ENCODE results near the gene ASXL1. TPM values are rescaled to one million over a fixed set of nuclear protein-coding genes. Genes with fewer than 3 reads are reported as not detected.

Gene ASXL1
- polyA plus RNA-seq, 4 donors, result 16.8 to 66.8 (median 20.6) TPM

GRCh38 chr20:32449890-32450401 is 91.8 kb downstream of the ASXL1 start:
- peaks cover 8 to 100% (median 51%) of the 10 kb centered on the region in 3 donors for H3K36me3 ChIP-seq (ENCODE audit: control insufficient read depth in 3 of 3, insufficient read depth in 2 of 3, low read depth in 1 of 3, low read length in 3 of 3)
- no peak for DNase-seq

DNA sequence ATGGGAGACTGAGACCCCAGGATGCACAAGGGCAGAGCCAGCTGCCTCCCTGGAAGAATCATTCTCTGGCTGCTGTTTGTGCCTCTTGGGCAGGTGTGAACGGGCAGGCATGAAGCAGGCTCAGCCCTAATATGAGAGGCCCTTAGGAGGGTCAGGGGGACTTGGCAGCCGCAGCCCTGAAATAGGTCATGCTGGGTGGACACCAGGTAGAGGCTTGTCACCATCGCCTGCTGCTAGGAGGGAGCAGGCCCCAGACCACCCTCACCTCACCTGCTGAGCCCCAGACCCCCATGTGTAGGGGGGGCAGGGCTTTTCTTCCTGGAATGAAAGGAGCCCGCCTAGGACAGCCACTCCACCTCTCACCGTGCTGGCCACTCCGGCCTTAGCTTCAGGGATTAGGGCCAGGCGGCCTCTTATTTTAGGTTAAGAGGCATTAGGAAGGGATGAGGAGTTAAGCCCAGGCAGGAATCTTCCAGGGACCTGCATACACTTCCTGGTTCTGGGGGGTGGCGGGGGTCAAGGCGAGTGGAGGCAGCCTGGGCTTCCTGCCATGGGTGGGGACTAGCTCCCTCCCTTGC is 92.4 kb downstream of the ASXL1 start:
- peaks cover 8 to 100% (median 46%) of the 10 kb centered on the region in 3 donors for H3K36me3 ChIP-seq (ENCODE audit: control insufficient read depth in 3 of 3, insufficient read depth in 2 of 3, low read depth in 1 of 3, low read length in 3 of 3)
- no peak overlapping the region for H3K4me3 ChIP-seq (ENCODE audit: low read depth in 1 of 3, low read length in 3 of 3)
- H3K9me3 ChIP-seq (ENCODE audit: control insufficient read depth in 2 of 2, insufficient read depth in 1 of 2, low read depth in 1 of 2, low read length in 1 of 2), result no peaks in the 10 kb centered on the region
- peak overlapping the region in 1 of 3 donors; percentile 8 for H3K27ac ChIP-seq (ENCODE audit: low read depth in 1 of 3, low read length in 2 of 3)
- 83 to 89% (median 84%) methylated on average over 9 of the region's 9 CpGs for WGBS, 3 donors
- no peaks in the 10 kb centered on the region for H3K27me3 ChIP-seq (ENCODE audit: control insufficient read depth in 3 of 3, insufficient read depth in 3 of 3, low read length in 3 of 3)
- FAIRE-seq (no peak), DNase-seq (no peak)
- peaks cover 0 to 18% (median 0%) of the 10 kb centered on the region in 3 donors for H3K4me1 ChIP-seq (ENCODE audit: control insufficient read depth in 3 of 3, insufficient read depth in 2 of 3, low read depth in 1 of 3, low read length in 2 of 3)

More at GRCh38 chr20:32449890-32450401, 91.8 kb downstream of the ASXL1 start:
- H3K9me3 ChIP-seq (ENCODE audit: control insufficient read depth in 2 of 2, insufficient read depth in 1 of 2, low read depth in 1 of 2, low read length in 1 of 2), result no peaks in the 10 kb centered on the region
- H3K27ac ChIP-seq (ENCODE audit: low read depth in 1 of 3, low read length in 2 of 3), result peak overlapping the region in 1 of 3 donors; percentile 8
- FAIRE-seq, result no peak
- no peaks in the 10 kb centered on the region for H3K27me3 ChIP-seq (ENCODE audit: control insufficient read depth in 3 of 3, insufficient read depth in 3 of 3, low read length in 3 of 3)
- 48 to 58% (median 52%) methylated on average over 8 of the region's 8 CpGs for WGBS, 3 donors
- no peak overlapping the region for H3K4me3 ChIP-seq (ENCODE audit: low read depth in 1 of 3, low read length in 3 of 3)
- peaks cover 0 to 18% (median 0%) of the 10 kb centered on the region in 3 donors for H3K4me1 ChIP-seq (ENCODE audit: control insufficient read depth in 3 of 3, insufficient read depth in 2 of 3, low read depth in 1 of 3, low read length in 2 of 3)

GRCh38 chr20:32451340-32451681 is 93.2 kb downstream of the ASXL1 start:
- peaks cover 8 to 100% (median 42%) of the 10 kb centered on the region in 3 donors for H3K36me3 ChIP-seq (ENCODE audit: control insufficient read depth in 3 of 3, insufficient read depth in 2 of 3, low read depth in 1 of 3, low read length in 3 of 3)
- peaks cover 0 to 16% (median 0%) of the 10 kb centered on the region in 3 donors for H3K4me1 ChIP-seq (ENCODE audit: control insufficient read depth in 3 of 3, insufficient read depth in 2 of 3, low read depth in 1 of 3, low read length in 2 of 3)
- WGBS, 3 donors, result 84 to 88% (median 85%) methylated on average over 8 of the region's 8 CpGs
- no peaks in the 10 kb centered on the region for H3K9me3 ChIP-seq (ENCODE audit: control insufficient read depth in 2 of 2, insufficient read depth in 1 of 2, low read depth in 1 of 2, low read length in 1 of 2)
- FAIRE-seq (no peak), DNase-seq (no peak)
- H3K27ac ChIP-seq (ENCODE audit: low read depth in 1 of 3, low read length in 2 of 3), result no peak overlapping the region
- no peaks in the 10 kb centered on the region for H3K27me3 ChIP-seq (ENCODE audit: control insufficient read depth in 3 of 3, insufficient read depth in 3 of 3, low read length in 3 of 3)
- no peak overlapping the region for H3K4me3 ChIP-seq (ENCODE audit: low read depth in 1 of 3, low read length in 3 of 3)

- H3K4me3 ChIP-seq (ENCODE audit: low read depth in 1 of 3, low read length in 3 of 3), result no peak overlapping the region
- no peaks in the 10 kb centered on the region for H3K27me3 ChIP-seq (ENCODE audit: control insufficient read depth in 3 of 3, insufficient read depth in 3 of 3, low read length in 3 of 3)
- peaks cover 0 to 14% (median 0%) of the 10 kb centered on the region in 3 donors for H3K4me1 ChIP-seq (ENCODE audit: control insufficient read depth in 3 of 3, insufficient read depth in 2 of 3, low read depth in 1 of 3, low read length in 2 of 3)
- DNase-seq (no peak), FAIRE-seq (no peak)
- H3K36me3 ChIP-seq (ENCODE audit: control insufficient read depth in 3 of 3, insufficient read depth in 2 of 3, low read depth in 1 of 3, low read length in 3 of 3), result peaks cover 3 to 100% (median 36%) of the 10 kb centered on the region in 3 donors
- H3K27ac ChIP-seq (ENCODE audit: low read depth in 1 of 3, low read length in 2 of 3), result no peak overlapping the region
- WGBS, 3 donors, result 77 to 84% (median 77%) methylated on average over 26 to 27 of the region's 27 CpGs
- no peaks in the 10 kb centered on the region for H3K9me3 ChIP-seq (ENCODE audit: control insufficient read depth in 2 of 2, insufficient read depth in 1 of 2, low read depth in 1 of 2, low read length in 1 of 2)
Measured at GRCh38 chr20:32451682-32452461, 93.7 kb downstream of the ASXL1 start.

- Histone ChIP-seq H3K9me3 (ENCODE audit: control insufficient read depth in 2 of 2, insufficient read depth in 1 of 2, low read depth in 1 of 2, low read length in 1 of 2) (no peaks in the 10 kb centered on the region), H3K27ac (ENCODE audit: low read depth in 1 of 3, low read length in 2 of 3) (no peak overlapping the region), H3K4me3 (ENCODE audit: low read depth in 1 of 3, low read length in 3 of 3) (no peak overlapping the region), H3K4me1 (ENCODE audit: control insufficient read depth in 3 of 3, insufficient read depth in 2 of 3, low read depth in 1 of 3, low read length in 2 of 3) (peaks cover 0 to 19% (median 0%) of the 10 kb centered on the region in 3 donors), H3K27me3 (ENCODE audit: control insufficient read depth in 3 of 3, insufficient read depth in 3 of 3, low read length in 3 of 3) (no peaks in the 10 kb centered on the region), H3K36me3 (ENCODE audit: control insufficient read depth in 3 of 3, insufficient read depth in 2 of 3, low read depth in 1 of 3, low read length in 3 of 3) (peaks cover 3 to 94% (median 31%) of the 10 kb centered on the region in 3 donors)
- FAIRE-seq (no peak), DNase-seq (no peak)
- WGBS, 3 donors, result 90 to 92% (median 91%) methylated on average over 24 of the region's 24 CpGs
Measured at GRCh38 chr20:32452776-32453466, 94.8 kb downstream of the ASXL1 start.

GRCh38 chr20:32453467-32454163 is 95.5 kb downstream of the ASXL1 start:
- DNase-seq (no peak), FAIRE-seq (no peak)
- no peak overlapping the region for H3K27ac ChIP-seq (ENCODE audit: low read depth in 1 of 3, low read length in 2 of 3)
- peaks cover 0 to 26% (median 0%) of the 10 kb centered on the region in 3 donors for H3K4me1 ChIP-seq (ENCODE audit: control insufficient read depth in 3 of 3, insufficient read depth in 2 of 3, low read depth in 1 of 3, low read length in 2 of 3)
- H3K9me3 ChIP-seq (ENCODE audit: control insufficient read depth in 2 of 2, insufficient read depth in 1 of 2, low read depth in 1 of 2, low read length in 1 of 2), result no peaks in the 10 kb centered on the region
- H3K4me3 ChIP-seq (ENCODE audit: low read depth in 1 of 3, low read length in 3 of 3), result no peak overlapping the region
- H3K36me3 ChIP-seq (ENCODE audit: control insufficient read depth in 3 of 3, insufficient read depth in 2 of 3, low read depth in 1 of 3, low read length in 3 of 3), result peaks cover 3 to 94% (median 27%) of the 10 kb centered on the region in 3 donors
- 87 to 90% (median 90%) methylated on average over 28 of the region's 28 CpGs for WGBS, 3 donors
- H3K27me3 ChIP-seq (ENCODE audit: control insufficient read depth in 3 of 3, insufficient read depth in 3 of 3, low read length in 3 of 3), result no peaks in the 10 kb centered on the region

GRCh38 chr20:32454164-32455145 is 96.3 kb downstream of the ASXL1 start:
- Histone ChIP-seq H3K4me1 (ENCODE audit: control insufficient read depth in 3 of 3, insufficient read depth in 2 of 3, low read depth in 1 of 3, low read length in 2 of 3) (peaks cover 0 to 32% (median 0%) of the 10 kb centered on the region in 3 donors), H3K27me3 (ENCODE audit: control insufficient read depth in 3 of 3, insufficient read depth in 3 of 3, low read length in 3 of 3) (no peaks in the 10 kb centered on the region), H3K36me3 (ENCODE audit: control insufficient read depth in 3 of 3, insufficient read depth in 2 of 3, low read depth in 1 of 3, low read length in 3 of 3) (peaks cover 3 to 94% (median 26%) of the 10 kb centered on the region in 3 donors), H3K9me3 (ENCODE audit: control insufficient read depth in 2 of 2, insufficient read depth in 1 of 2, low read depth in 1 of 2, low read length in 1 of 2) (no peaks in the 10 kb centered on the region), H3K27ac (ENCODE audit: low read depth in 1 of 3, low read length in 2 of 3) (no peak overlapping the region), H3K4me3 (ENCODE audit: low read depth in 1 of 3, low read length in 3 of 3) (no peak overlapping the region)
- FAIRE-seq (no peak), DNase-seq (no peak)
- WGBS, 3 donors, result 86 to 89% (median 87%) methylated on average over 30 to 31 of the region's 31 CpGs
